DMS53 (cell line): ENCODE measurements around the gene MRPS15.
A peak's percentile ranks its signal among the peaks of the same experiment; 100 is the strongest.
"Not testable (repeated sequence)": the region's sequence is repeated elsewhere in the genome, so short reads cannot be mapped to it uniquely, and the experiment has no call there.

Source experiments
- DNase-seq: peaks from one replicate; lab custom pipeline; 2025; lab: John Stamatoyannopoulos, UW

MRPS15 gene

DNA sequence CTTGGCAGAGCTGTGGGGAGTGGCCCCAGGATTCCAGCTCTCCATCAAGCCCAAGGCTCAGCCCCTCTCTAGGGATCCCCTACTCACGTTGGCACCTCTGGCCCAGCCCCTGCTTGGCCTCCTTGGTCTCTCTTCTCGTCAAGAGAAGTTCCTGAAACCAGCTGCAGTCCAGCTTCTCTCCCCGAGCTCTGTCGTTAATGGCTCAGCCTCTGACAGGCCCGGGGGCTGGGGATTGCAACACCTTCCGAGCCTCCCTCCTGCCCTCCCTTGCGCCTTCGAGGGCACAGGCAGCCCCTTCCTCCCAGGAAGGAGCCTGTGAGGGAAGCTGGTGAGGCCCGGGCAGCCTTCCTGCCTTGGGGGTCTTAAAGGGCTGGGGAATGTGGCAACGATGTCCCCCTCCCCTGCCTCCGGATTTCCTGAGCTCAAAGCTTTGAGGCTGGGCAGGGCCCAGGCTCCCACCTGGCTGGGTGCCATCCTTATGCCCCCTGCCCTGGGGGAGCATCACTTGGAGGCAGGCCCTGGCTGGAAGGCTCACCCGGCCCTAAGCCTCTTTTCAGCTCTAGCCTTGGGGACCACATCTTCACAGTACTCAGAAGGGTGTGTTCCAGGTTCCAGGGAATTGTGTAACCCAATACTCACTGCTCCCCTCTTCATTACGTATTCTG is 18.7 kb upstream of the MRPS15 start, which contains the start of gene CSF3R:
Gene CSF3R (minus strand): TSS at position 190 of the 665 bp plus-strand sequence. CDS start 3,417 bp downstream, outside the sequence.
- no peak for DNase-seq

- no peak for DNase-seq
Observed at GRCh38 chr1:36481771-36482723, 17.9 kb upstream of the MRPS15 start.

GRCh38 chr1:36481091-36481490 is 16.9 kb upstream of the MRPS15 start:
- no peak for DNase-seq

DNA sequence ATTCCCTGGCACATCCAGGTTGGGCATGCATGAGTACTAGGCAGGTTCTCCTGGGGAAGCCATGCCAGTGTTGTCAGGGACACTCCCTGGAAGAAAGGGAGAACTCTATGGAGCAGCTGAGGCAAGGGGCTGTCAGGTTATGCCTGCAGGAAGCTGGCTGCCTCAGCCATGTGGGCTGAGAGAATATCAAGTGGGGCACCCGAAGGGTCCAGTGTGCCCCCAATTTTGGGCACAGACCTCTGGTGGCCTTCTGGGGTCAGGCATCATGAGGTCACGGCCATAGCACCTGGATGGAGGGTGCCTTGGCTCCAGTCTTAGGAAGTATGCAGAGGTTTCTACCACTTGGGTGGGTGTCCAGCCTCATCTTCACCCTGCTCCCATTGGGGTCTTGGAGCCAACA is 16.0 kb upstream of the MRPS15 start:
- no peak for DNase-seq

DNA sequence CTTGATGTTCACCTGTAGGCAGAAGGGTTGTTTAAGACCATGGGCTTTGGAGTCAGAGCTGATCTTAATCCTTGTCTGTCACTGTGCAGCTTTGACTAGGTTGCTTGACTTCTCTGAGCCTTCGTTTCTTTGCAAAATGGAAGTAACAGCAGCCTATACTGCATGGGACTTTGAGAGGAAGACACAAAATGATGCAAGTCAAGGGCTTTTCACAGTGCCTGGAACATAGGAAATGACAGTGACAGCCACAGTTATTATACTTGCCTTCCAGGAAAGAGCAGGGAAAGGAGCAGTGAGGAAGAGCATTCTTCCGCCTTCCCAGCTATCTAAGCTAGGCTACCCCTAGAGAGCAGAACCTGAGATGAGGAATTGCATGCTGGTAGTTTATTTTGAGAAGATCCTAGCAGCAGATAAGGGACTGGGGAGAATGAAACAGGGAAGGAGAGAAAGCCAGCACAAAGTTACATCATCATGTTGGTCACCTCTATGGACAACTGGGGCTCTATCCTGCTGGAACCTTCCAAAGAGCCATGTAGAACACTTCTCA is 15.4 kb upstream of the MRPS15 start:
- DNase-seq: no peak

DNA sequence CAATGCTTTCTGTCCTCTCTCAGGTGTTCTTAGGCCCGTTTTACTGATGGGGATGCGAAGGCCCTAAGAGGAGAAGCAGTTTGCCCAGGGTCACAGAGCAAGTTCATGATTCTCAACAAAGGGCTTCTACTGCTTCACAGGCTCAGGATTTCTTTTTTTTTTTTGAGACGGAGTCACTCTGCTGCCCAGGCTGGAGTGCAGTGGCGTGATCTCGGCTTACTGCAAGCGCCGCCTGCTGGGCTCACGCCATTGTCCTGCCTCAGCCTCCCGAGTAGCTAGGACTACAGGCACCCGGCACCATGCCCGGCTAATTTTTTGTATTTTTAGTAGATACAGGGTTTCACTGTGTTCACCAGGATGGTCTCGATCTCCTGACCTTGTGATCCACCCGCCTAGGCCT is 13.4 kb upstream of the MRPS15 start:
- DNase-seq: not testable (repeated sequence)

DNA sequence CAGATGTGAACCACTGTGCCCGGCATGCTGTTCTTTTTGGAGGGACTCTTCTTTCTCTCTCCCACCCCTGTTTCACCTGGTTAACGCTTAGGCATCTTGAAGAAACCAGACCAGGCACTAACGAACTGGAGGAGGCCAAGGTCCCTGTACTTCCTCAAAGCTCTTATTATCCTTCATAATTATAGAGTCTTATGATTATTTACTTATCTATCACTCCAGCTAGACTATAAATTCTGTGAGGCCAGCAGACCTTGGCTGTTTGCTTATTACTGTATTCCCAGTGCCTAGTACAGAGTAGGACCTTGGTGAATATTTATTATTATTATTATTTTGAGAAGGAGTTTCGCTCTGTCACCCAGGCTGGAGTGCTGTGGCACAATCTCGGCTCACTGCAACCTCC is 12.8 kb upstream of the MRPS15 start:
- no peak for DNase-seq

GRCh38 chr1:36475910-36476604 is 11.9 kb upstream of the MRPS15 start:
- peak; percentile 20 for DNase-seq

- DNase-seq: no peak
Observed at GRCh38 chr1:36475341-36475740, 11.2 kb upstream of the MRPS15 start.

DNA sequence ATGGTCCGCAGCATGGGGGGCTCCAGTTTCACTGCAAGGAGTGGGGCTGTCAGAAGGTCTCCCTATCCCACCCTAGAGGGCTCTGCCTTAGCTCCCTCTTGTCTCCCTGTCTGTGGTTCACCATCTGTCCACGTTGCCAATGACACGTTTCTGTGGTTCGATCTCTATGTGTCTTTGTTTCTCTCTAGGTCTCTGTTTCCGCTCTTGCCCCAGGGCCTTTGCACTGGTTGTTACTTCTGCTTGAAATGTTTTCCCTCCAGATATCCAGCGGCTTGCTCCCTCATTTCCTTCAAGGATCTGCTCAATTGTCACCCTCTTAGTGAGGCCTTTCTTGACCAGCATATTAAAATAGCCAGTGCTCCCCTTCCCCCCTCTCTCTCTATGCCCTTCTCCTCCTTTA is 8.5 kb upstream of the MRPS15 start:
- no peak for DNase-seq

GRCh38 chr1:36471830-36472641 is 7.9 kb upstream of the MRPS15 start:
- peak; percentile 16 for DNase-seq

- no peak for DNase-seq
Observed at GRCh38 chr1:36469163-36469562, 5.0 kb upstream of the MRPS15 start.

DNA sequence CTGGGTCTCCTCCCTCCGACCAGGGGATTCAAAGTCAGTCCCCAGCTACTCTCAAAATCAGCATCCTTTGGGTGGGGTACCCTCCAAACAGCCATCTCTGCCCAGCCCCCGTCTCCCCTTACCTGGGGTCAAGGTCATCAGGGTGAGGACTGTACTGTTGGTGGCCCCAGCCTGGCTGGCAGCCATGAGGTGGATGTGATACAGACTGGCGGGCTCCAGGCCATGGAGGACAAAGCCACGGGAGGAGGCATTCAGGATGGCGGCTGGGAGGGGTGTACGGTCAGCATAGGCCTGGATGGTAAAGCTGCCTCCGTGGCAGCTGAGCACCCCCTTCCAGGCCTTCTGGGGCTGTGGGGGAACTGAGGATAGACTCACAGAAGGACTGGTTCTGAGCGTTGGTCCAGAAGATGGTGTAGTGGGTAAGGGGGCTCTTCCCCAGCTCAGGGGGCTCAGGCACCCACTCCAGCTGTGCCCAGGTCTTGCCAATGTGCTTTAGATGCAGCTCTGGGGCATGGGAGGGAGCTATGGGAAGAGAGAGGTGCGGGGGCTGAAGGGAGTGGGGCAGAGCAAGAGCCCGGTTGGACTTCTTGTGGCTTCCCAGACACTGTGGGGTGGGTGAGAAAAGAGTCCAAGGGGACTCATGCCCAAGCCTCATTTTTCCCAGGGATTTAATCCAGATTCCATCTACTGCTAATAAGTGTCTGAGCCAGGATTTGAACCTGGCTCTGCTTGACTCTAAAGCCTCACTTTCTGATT is 3.7 kb upstream of the MRPS15 start:
- no peak for DNase-seq

DNA sequence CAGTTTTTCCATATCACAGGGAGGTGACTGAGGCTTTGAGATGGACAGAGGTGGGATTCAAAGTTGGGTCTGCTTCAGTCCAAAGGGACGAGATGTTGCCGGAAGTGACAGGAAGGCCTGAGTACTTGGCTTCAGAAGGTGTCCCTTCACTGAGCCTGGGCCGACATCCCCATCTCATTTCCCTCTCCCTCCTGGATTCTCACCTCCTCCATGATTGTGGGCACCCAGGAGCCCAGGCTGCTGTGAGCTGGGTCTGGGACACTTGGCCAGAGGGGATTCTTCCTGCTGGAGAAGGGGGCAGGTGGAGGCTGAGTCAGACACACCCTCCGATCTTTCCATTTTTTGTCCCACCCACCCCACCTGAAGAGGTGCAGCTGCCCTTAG is 2.8 kb upstream of the MRPS15 start:
- no peak for DNase-seq

GRCh38 chr1:36466370-36467026 is 2.3 kb upstream of the MRPS15 start:
- no peak for DNase-seq

DNA sequence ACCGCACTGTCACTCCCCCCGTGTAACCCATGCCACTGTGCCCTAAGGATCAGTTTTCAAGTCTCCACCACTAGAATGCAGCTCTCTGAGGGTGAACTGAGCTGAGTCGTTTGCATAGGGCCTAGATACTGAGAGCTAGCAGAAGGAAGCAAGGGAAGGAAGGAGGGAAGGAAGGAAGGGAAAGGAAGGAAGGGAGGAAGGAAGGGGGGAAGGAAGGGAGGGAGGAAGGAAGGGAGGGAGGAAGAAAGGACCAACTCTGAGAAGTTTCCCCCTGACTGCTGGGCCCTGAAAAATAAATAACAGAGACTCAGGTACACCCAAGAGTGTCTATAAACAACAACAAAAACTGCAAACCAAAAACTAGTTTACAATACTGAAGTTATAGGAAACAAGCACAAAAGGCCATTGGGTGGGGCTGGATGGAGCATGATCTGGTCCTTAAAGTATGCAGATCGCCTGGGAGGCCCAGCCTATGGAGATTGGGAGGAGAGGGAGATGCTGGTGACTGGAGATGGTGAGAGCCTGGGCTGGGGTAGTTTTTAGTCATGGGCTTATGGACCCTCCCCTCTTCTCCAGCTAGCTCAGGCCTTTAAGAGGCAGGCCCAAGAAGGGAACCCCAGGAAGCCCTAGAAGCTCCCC is 1.7 kb upstream of the MRPS15 start:
- DNase-seq: no peak

DNA sequence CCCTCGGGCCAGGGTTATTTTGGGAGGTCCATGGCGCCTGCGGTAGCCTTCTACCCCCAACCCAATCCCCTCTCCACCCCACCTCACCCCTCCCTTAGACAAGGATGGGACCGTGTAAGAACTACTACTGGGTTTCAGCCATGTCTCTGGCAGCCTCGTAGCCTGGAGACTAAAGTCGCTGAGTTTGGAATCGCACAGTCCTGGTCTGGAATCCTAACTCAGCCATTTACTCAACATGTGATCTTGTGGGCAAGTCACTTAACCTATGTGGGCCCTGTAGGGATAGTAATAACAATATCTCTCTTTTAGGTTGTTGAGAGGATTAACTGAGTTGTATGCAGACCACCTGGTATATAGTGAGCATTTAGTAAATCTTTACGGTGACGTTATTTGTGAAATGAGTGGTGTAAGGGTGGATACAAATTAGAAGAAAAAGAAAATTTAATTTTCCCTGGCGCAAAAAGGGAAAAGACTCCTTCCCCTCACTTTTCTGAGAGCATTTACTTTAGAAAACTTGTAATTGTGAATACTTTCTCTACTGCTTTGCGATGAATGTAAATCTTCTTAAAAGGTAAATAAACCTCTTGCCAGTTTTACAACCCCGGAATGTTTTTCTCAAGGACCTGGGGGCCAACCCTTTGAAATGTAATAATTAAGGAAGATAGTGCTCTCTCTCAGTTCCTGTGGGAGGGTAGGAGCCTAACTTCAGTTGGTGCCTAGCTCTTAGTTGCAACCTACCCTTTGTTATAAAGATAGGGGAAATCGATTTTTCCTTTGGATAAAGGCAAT is 615 bp upstream of the MRPS15 start:
- peak; percentile 77 for DNase-seq

DNA sequence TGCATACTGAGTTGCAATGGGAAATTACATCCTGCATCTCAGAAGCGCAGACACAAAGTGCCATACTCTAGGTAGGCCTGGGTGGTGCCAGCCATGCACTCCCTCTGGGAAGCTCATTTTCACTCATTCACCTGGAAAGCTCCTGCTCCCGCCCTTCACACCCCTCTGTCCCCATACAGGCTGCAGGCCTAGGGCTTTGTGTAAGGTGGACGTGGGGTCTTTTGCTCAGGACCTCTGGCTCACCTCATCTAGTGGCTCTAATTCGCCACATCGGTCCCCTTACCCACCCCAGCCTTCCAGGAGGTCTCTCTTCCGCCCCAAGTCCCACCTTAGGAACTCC is 751 bp downstream of the MRPS15 start:
- peak; percentile 52 for DNase-seq

GRCh38 chr1:36458910-36459309 is 5.3 kb downstream of the MRPS15 start:
- no peak for DNase-seq
